Stimulated activated effector memory CD8-positive, alpha-beta T cell treated with anti-CD3 and anti-CD28 coated beads, Interleukin-12 subunit alpha, Interleukin-12 subunit beta, amount 100 ng/mL, for 72 hours (primary cell): ENCODE measurements around the gene SLC39A7.

Experiments
- ATAC-seq: fragments of 150-1000 bp; cut with Tn5 transposase; 2 replicates; pipeline ENCODE4 v1.10.0; 2021
- DNase-seq, 2 donors: peaks; one replicate each; pipeline ENCODE4 v3.0.0; 2021 to 2022; ENCODE audit warnings: low spot score in 2 of 2
- H3K27ac Mint-ChIP-seq: one replicate; pipeline ENCODE4 v1.8.0; 2022; ENCODE audit warnings: mild to moderate bottlenecking, mixed read lengths
- H3K36me3 Mint-ChIP-seq: one replicate; pipeline ENCODE4 v1.8.0; 2022; ENCODE audit warnings: mild to moderate bottlenecking, mixed read lengths
- H3K4me1 Mint-ChIP-seq: one replicate; pipeline ENCODE4 v1.8.0; 2022; ENCODE audit warnings: mixed read lengths
- H3K4me3 Mint-ChIP-seq: one replicate; pipeline ENCODE4 v1.8.0; 2022; ENCODE audit warnings: mild to moderate bottlenecking, mixed read lengths
- H3K9me3 Mint-ChIP-seq: one replicate; pipeline ENCODE4 v1.8.0; 2022; ENCODE audit warnings: mixed read lengths

The SLC39A7 gene

GRCh38 chr6:33205191-33206026 lies 4.7 kb downstream of the SLC39A7 start:
- ATAC-seq = peak; percentile 78
- peak overlapping the region; percentile 92 for H3K4me3 Mint-ChIP-seq
- no peaks in the 10 kb centered on the region for H3K9me3 Mint-ChIP-seq
- peak; percentile 57 to 88 for DNase-seq
- H3K27ac Mint-ChIP-seq = peak overlapping the region; percentile 98
- H3K4me1 Mint-ChIP-seq = peaks cover 84% of the 10 kb centered on the region
- H3K36me3 Mint-ChIP-seq = peaks cover 78% of the 10 kb centered on the region

DNA sequence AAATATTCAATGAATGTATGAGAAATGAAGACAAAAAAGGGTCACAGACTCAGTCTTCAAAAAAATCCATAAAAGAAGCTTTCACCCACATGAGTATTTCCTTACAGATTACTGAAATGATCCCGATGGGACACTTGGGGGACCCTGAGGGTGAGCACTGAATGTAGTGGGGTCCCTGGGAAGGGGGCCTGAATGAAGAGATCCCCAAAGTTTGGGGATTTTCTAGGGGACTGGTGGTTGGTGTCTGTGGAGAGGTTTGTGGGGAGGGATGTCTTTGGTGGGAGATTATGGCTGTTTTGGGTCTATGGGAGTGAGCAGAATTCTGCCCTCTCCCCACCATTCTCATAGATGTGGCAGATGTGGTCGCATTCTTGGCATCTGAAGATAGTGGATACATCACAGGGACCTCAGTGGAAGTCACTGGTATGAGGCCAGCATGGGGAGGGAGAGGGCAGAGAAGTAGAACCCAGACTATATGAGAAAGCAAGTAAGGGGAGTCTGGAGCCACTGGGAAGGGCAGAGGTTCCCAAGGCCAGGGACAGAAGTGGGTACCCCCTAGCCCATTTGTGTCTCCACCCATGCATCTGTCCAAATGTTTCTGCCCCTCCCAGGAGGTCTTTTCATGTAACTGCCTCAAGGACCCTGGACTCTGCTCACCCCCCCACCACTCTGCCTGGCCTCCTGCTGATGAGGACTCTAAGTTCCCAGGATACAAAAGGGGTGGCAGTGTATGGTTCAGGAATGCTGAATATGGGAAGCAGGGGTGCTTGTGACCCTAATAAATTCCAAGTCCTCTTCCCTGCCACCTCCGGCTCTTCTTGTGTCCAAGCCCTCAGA lies 5.6 kb downstream of the SLC39A7 start:
- Mint-ChIP-seq H3K9me3 (no peaks in the 10 kb centered on the region), H3K27ac (peak overlapping the region; percentile 98), H3K4me1 (peaks cover 77% of the 10 kb centered on the region), H3K4me3 (peak overlapping the region; percentile 92), H3K36me3 (peaks cover 78% of the 10 kb centered on the region)
- ATAC-seq (no peak), DNase-seq (peak in 1 of 2 donors; percentile 59)

GRCh38 chr6:33206864-33207551 lies 6.3 kb downstream of the SLC39A7 start:
- H3K27ac Mint-ChIP-seq = peak overlapping the region; percentile 98
- peak overlapping the region; percentile 92 for H3K4me3 Mint-ChIP-seq
- ATAC-seq (no peak), DNase-seq (no peak)
- H3K9me3 Mint-ChIP-seq = no peaks in the 10 kb centered on the region
- H3K36me3 Mint-ChIP-seq = peaks cover 78% of the 10 kb centered on the region
- peaks cover 73% of the 10 kb centered on the region for H3K4me1 Mint-ChIP-seq

DNA sequence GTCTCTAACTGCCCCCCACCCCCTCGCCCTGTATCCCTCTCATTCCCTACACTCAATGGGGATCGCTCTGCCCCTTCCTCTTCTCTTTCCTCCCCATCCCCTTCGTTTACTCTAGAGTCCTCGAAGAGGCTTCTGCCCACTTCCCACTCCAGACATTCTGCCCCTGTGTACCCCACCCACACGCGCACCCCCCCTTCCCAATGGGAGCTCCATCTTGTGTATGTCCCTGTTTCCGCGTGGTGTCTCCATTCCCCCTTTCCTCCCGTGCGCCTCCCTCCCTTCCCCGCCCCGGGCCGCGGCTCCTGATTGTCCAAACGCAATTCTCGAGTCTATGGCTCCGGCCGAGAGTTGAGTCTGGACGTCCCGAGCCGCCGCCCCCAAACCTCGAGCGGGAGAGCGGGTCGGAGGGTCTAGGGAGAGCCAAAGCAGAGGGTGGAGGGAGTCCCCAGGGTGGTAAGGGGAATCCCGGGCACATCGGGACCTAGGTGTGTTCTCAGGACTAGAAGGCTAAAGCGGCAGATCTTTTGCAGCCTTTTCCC lies 7.0 kb downstream of the SLC39A7 start:
- Mint-ChIP-seq H3K4me1 (peaks cover 73% of the 10 kb centered on the region), H3K36me3 (peaks cover 78% of the 10 kb centered on the region), H3K27ac (peak overlapping the region; percentile 97), H3K4me3 (peak overlapping the region; percentile 92), H3K9me3 (no peaks in the 10 kb centered on the region)
- ATAC-seq (no peak), DNase-seq (no peak)

DNA sequence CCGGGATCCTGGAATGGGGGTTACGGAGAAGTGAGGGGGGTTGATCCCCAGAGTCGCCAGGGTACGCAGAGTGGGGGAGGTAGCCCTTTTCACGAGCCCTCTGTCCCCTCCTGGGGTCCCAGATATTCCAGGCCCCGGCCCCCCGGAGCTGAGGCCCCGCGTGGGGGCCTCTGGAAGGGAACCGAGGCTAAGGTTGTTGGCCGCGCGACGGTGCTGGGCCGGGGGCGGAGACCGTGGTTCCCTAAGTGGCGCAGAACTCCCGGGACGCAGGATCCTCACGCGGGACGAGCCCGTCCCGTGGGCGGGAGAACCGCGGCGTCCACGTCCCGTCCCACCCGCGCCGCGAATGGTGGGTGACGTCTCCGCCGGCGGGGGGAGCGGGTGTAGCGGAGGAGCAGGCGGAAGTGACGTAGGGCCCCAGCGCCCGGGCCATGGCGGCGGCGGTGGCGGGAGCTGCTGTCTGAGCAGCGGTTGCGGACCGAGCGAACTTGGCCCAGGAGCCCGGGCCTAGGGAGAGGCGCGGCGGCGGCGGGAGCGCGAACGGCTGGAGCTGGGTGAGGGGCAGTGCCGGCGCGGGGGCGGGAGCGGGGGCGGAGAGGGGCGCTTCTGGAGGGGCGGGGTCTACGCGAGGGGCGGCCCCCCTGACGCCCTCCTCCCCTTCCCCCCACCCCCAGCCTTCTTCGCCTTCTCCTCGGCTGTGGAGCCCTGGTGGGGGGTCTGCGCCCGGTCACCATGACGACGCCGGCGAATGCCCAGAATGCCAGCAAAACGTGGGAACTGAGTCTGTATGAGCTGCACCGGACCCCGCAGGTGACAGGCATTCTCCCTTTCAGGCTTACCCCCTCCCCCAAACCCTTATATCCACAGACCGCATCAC lies 7.7 kb downstream of the SLC39A7 start, which contains the start of gene RING1:
TSS of gene RING1 (plus strand) at position 410 of the 877 bp plus-strand sequence. CDS start at position 733, 323 bp downstream.
- DNase-seq = peak; percentile 79 to 89
- no peaks in the 10 kb centered on the region for H3K9me3 Mint-ChIP-seq
- peaks cover 73% of the 10 kb centered on the region for H3K4me1 Mint-ChIP-seq

GRCh38 chr6:33209856-33210255 lies 9.2 kb downstream of the SLC39A7 start:
- no peaks in the 10 kb centered on the region for H3K9me3 Mint-ChIP-seq
- H3K4me1 Mint-ChIP-seq = peaks cover 71% of the 10 kb centered on the region
- no peak for ATAC-seq
- H3K4me3 Mint-ChIP-seq = peak overlapping the region; percentile 92
- no peak for DNase-seq
- peak overlapping the region; percentile 97 for H3K27ac Mint-ChIP-seq
- peaks cover 69% of the 10 kb centered on the region for H3K36me3 Mint-ChIP-seq

More for the DNA sequence above, 7.7 kb downstream of the SLC39A7 start, which contains the start of gene RING1:
- peak within 1 kb of the TSS; percentile 92 for H3K4me3 Mint-ChIP-seq
- ATAC-seq = peak; percentile 48
- H3K27ac Mint-ChIP-seq = peak within 1 kb of the TSS; percentile 97
- peaks cover 78% of the 10 kb centered on the region for H3K36me3 Mint-ChIP-seq

DNA sequence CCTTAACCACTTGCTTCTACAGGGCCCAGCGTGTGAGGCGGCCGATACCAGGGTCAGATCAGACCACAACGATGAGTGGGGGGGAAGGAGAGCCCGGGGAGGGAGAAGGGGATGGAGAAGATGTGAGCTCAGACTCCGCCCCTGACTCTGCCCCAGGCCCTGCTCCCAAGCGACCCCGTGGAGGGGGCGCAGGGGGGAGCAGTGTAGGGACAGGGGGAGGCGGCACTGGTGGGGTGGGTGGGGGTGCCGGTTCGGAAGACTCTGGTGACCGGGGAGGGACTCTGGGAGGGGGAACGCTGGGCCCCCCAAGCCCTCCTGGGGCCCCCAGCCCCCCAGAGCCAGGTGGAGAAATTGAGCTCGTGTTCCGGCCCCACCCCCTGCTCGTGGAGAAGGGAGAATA lies 10.5 kb downstream of the SLC39A7 start:
- ATAC-seq = no peak
- Mint-ChIP-seq H3K4me3 (no peak overlapping the region), H3K36me3 (peaks cover 56% of the 10 kb centered on the region), H3K9me3 (no peaks in the 10 kb centered on the region), H3K27ac (no peak overlapping the region), H3K4me1 (peaks cover 59% of the 10 kb centered on the region)
- no peak for DNase-seq

DNA sequence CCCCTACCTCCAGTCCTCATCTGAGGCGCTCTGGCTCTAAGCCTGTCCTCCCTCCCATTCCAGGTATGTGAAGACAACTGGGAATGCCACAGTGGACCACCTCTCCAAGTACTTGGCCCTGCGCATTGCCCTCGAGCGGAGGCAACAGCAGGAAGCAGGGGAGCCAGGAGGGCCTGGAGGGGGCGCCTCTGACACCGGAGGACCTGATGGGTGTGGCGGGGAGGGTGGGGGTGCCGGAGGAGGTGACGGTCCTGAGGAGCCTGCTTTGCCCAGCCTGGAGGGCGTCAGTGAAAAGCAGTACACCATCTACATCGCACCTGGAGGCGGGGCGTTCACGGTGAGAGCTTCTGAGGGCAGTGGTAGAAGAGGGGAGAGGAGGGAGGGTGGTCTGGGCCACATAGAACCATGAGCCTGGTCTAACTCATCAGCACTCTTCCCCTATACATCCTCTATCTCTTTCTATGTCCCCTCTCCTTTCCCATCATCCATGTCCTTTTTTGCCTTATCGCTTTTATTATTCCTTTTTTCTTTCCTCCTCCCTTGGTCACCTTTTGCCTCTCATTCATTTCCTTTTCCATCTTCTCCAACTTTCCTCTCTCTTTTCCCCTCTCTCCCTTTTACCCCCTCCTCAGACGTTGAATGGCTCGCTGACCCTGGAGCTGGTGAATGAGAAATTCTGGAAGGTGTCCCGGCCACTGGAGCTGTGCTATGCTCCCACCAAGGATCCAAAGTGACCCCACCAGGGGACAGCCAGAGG lies 11.2 kb downstream of the SLC39A7 start:
- H3K4me1 Mint-ChIP-seq = peaks cover 52% of the 10 kb centered on the region
- peaks cover 56% of the 10 kb centered on the region for H3K36me3 Mint-ChIP-seq
- H3K9me3 Mint-ChIP-seq = no peaks in the 10 kb centered on the region
- no peak overlapping the region for H3K4me3 Mint-ChIP-seq
- DNase-seq = no peak
- no peak for ATAC-seq
- H3K27ac Mint-ChIP-seq = no peak overlapping the region

GRCh38 chr6:33212857-33213165 lies 12.1 kb downstream of the SLC39A7 start:
- Mint-ChIP-seq H3K36me3 (peaks cover 53% of the 10 kb centered on the region), H3K4me3 (peak overlapping the region; percentile 58), H3K27ac (no peak overlapping the region), H3K9me3 (no peaks in the 10 kb centered on the region), H3K4me1 (peaks cover 46% of the 10 kb centered on the region)
- DNase-seq (no peak), ATAC-seq (no peak)

- Mint-ChIP-seq H3K27ac (no peak overlapping the region), H3K36me3 (peaks cover 51% of the 10 kb centered on the region), H3K4me3 (peak overlapping the region; percentile 58), H3K9me3 (no peaks in the 10 kb centered on the region), H3K4me1 (peaks cover 43% of the 10 kb centered on the region)
- ATAC-seq (peak; percentile 19), DNase-seq (no peak)
Measured at GRCh38 chr6:33213166-33213988, 12.7 kb downstream of the SLC39A7 start.

GRCh38 chr6:33213989-33214335 lies 13.3 kb downstream of the SLC39A7 start:
- H3K4me1 Mint-ChIP-seq = peaks cover 39% of the 10 kb centered on the region
- H3K4me3 Mint-ChIP-seq = peak overlapping the region; percentile 58
- no peaks in the 10 kb centered on the region for H3K9me3 Mint-ChIP-seq
- no peak for ATAC-seq
- DNase-seq = no peak
- H3K27ac Mint-ChIP-seq = no peak overlapping the region
- H3K36me3 Mint-ChIP-seq = peaks cover 49% of the 10 kb centered on the region

GRCh38 chr6:33215271-33216116 lies 14.8 kb downstream of the SLC39A7 start:
- Mint-ChIP-seq H3K27ac (no peak overlapping the region), H3K4me3 (no peak overlapping the region)

More at GRCh38 chr6:33215271-33216116, 14.8 kb downstream of the SLC39A7 start:
- ATAC-seq (peak; percentile 11), DNase-seq (no peak)
- H3K36me3 Mint-ChIP-seq = peaks cover 33% of the 10 kb centered on the region
- no peaks in the 10 kb centered on the region for H3K9me3 Mint-ChIP-seq
- H3K4me1 Mint-ChIP-seq = peaks cover 27% of the 10 kb centered on the region
